Measurements from ENCODE around the gene PRKAG2. TPM values are rescaled to one million over a fixed set of nuclear protein-coding genes. Genes with fewer than 3 reads are reported as not detected.

The PRKAG2 gene
- total RNA-seq, 2 experiments from 2014 or later = 39.3 to 42.3 TPM

- Histone ChIP-seq H3K9me3 (ENCODE audit: control insufficient read depth in 1 of 2, insufficient read depth in 1 of 2, low read length in 2 of 2) (no peaks in the 10 kb centered on the region), H3K4me1 (ENCODE audit: insufficient read depth, low read length) (no peaks in the 10 kb centered on the region), H3K27me3 (ENCODE audit: control insufficient read depth in 1 of 2, insufficient read depth in 2 of 2, low read length in 2 of 2) (no peaks in the 10 kb centered on the region), H3K27ac (ENCODE audit: low read depth in 1 of 2, low read length in 2 of 2) (no peak overlapping the region), H3K4me3 (ENCODE audit: low read length) (no peak overlapping the region), H3K36me3 (ENCODE audit: insufficient read depth, low read length) (peaks cover 3% of the 10 kb centered on the region)
- Mint-ChIP-seq H3K36me3 (ENCODE audit: low read depth) (no peaks in the 10 kb centered on the region), H3K9me3 (no peaks in the 10 kb centered on the region), H3K4me1 (ENCODE audit: low read depth) (no peaks in the 10 kb centered on the region), H3K4me3 (no peak overlapping the region), H3K27ac (no peak overlapping the region), H3K27me3 (no peaks in the 10 kb centered on the region)
- no peak for TF ChIP-seq CTCF (IDR thresholded peaks at IDR 0.05)
- no peak for DNase-seq
- ChIA-PET POLR2A (no interaction called here), CTCF (no interaction called here)
- intact Hi-C loops (cut with DNase I, micrococcal nuclease) = no loop called here
- ATAC-seq (ENCODE audit: poor library complexity) = no peak
Measured at GRCh38 chr7:151735186-151735850, 141.6 kb downstream of the PRKAG2 start.

GRCh38 chr7:151732834-151733592 is 143.9 kb downstream of the PRKAG2 start:
- no peak overlapping the region for H3K4me3 ChIP-seq (ENCODE audit: low read length)
- CTCF ChIA-PET = no interaction called here
- no peaks in the 10 kb centered on the region for H3K27me3 ChIP-seq (ENCODE audit: control insufficient read depth in 1 of 2, insufficient read depth in 2 of 2, low read length in 2 of 2)
- no peaks in the 10 kb centered on the region for H3K9me3 Mint-ChIP-seq
- H3K4me1 Mint-ChIP-seq (ENCODE audit: low read depth) = no peaks in the 10 kb centered on the region
- intact Hi-C loops (cut with DNase I, micrococcal nuclease) = no loop called here
- POLR2A ChIA-PET = no interaction called here
- no peak for TF ChIP-seq CTCF (IDR thresholded peaks at IDR 0.05)
- no peaks in the 10 kb centered on the region for H3K4me1 ChIP-seq (ENCODE audit: insufficient read depth, low read length)
- no peak for ATAC-seq (ENCODE audit: poor library complexity)
- no peak overlapping the region for H3K27ac Mint-ChIP-seq
- no peaks in the 10 kb centered on the region for H3K9me3 ChIP-seq (ENCODE audit: control insufficient read depth in 1 of 2, insufficient read depth in 1 of 2, low read length in 2 of 2)
- no peak overlapping the region for H3K27ac ChIP-seq (ENCODE audit: low read depth in 1 of 2, low read length in 2 of 2)
- H3K36me3 Mint-ChIP-seq (ENCODE audit: low read depth) = no peaks in the 10 kb centered on the region
- H3K36me3 ChIP-seq (ENCODE audit: insufficient read depth, low read length) = peaks cover 3% of the 10 kb centered on the region
- no peaks in the 10 kb centered on the region for H3K27me3 Mint-ChIP-seq
- no peak overlapping the region for H3K4me3 Mint-ChIP-seq
- no peak for DNase-seq

GRCh38 chr7:151732292-151732691 is 144.6 kb downstream of the PRKAG2 start:
- CTCF ChIA-PET = no interaction called here

More at GRCh38 chr7:151732292-151732691, 144.6 kb downstream of the PRKAG2 start:
- Mint-ChIP-seq H3K4me1 (ENCODE audit: low read depth) (no peaks in the 10 kb centered on the region), H3K27ac (no peak overlapping the region), H3K36me3 (ENCODE audit: low read depth) (no peaks in the 10 kb centered on the region), H3K4me3 (no peak overlapping the region), H3K9me3 (no peaks in the 10 kb centered on the region), H3K27me3 (no peaks in the 10 kb centered on the region)
- no peaks in the 10 kb centered on the region for H3K4me1 ChIP-seq (ENCODE audit: insufficient read depth, low read length)
- POLR2A ChIA-PET = no interaction called here
- H3K27me3 ChIP-seq (ENCODE audit: control insufficient read depth in 1 of 2, insufficient read depth in 2 of 2, low read length in 2 of 2) = no peaks in the 10 kb centered on the region
- intact Hi-C loops (cut with DNase I, micrococcal nuclease) = no loop called here
- no peak overlapping the region for H3K4me3 ChIP-seq (ENCODE audit: low read length)
- peaks cover 3% of the 10 kb centered on the region for H3K36me3 ChIP-seq (ENCODE audit: insufficient read depth, low read length)
- no peak for TF ChIP-seq CTCF (IDR thresholded peaks at IDR 0.05)
- ATAC-seq (ENCODE audit: poor library complexity) (no peak), DNase-seq (no peak)
- H3K9me3 ChIP-seq (ENCODE audit: control insufficient read depth in 1 of 2, insufficient read depth in 1 of 2, low read length in 2 of 2) = no peaks in the 10 kb centered on the region
- no peak overlapping the region for H3K27ac ChIP-seq (ENCODE audit: low read depth in 1 of 2, low read length in 2 of 2)
